Tibial artery (tissue), 4 donors: ENCODE results near the gene PROX2.

Source experiments
- DNase-seq, 2 donors: peaks; one replicate each; pipeline ENCODE4 v3.0.0-alpha.2; 2019
- H3K27ac ChIP-seq, 2 donors: fragments of 200-600 bp; sonication (generic) in 1 of 2; 1 replicate in 1 of 2; 2 replicates in 1 of 2; pipeline ENCODE4 v1.5.1; 2018 to 2019; ENCODE audit warnings: mild to moderate bottlenecking in 1 of 2
- H3K27me3 ChIP-seq, 2 donors: fragments of 200-600 bp; sonication (generic) in 1 of 2; one replicate each; pipeline versions ENCODE4 v1.5.1 to v1.6.0; 2016 to 2019
- H3K36me3 ChIP-seq, 3 donors: fragments of 200-600 bp; sonication (generic) in 2 of 3; one replicate each; pipeline ENCODE4 v1.5.1; 2016 to 2019; ENCODE audit warnings: mild to moderate bottlenecking in 2 of 3
- H3K4me1 ChIP-seq, 4 donors: fragments of 200-600 bp; sonication (generic) in 2 of 4; 1 replicate in 3 of 4; 2 replicates in 1 of 4; pipeline ENCODE4 v1.5.1; 2016 to 2019
- H3K4me3 ChIP-seq, 2 donors: fragments of 200-600 bp; sonication (generic) in 1 of 2; 1 replicate in 1 of 2; 2 replicates in 1 of 2; pipeline ENCODE4 v1.5.1; 2018 to 2019; ENCODE audit warnings: mild to moderate bottlenecking in 2 of 2
- H3K9me3 ChIP-seq, 3 donors: fragments of 200-600 bp; sonication (generic) in 1 of 3; one replicate each; pipeline ENCODE4 v1.5.1; 2016 to 2019
- CTCF ChIP-seq, 2 experiments: fragments of 200-600 bp in 1 of 2; fragments of 450-650 bp in 1 of 2; IDR thresholded peaks; one replicate each; pipeline ENCODE4 v1.5.1; 2017 to 2019; ENCODE audit warnings: antibody characterized with exemption in 2 of 2, mild to moderate bottlenecking in 1 of 2, moderate library complexity in 1 of 2
- intact Hi-C: fragments of 100-400 bp; cut with DNase I; formaldehyde crosslinking; loops from one replicate; pipeline ENCODE4 v1.15.0; 2023; ENCODE audit warnings: low total_unique reads

Gene PROX2

GRCh38 chr14:74917178-74917543 lies 41.2 kb upstream of the PROX2 start:
- no peak for TF ChIP-seq CTCF (IDR thresholded peaks at IDR 0.05)
- Histone ChIP-seq H3K9me3 (no peaks in the 10 kb centered on the region), H3K4me1 (peaks cover 0 to 26% (median 20%) of the 10 kb centered on the region in 4 donors), H3K4me3 (no peak overlapping the region), H3K27me3 (no peaks in the 10 kb centered on the region), H3K27ac (peak overlapping the region; percentile 57 to 58), H3K36me3 (peaks cover 0 to 8% (median 7%) of the 10 kb centered on the region in 3 donors)
- DNase-seq = peak in 1 of 2 donors; percentile 48
- intact Hi-C loops = loop anchor here (2.0 kb wide), 1 partner anchor 172 kb away; no protein-coding TSS in a partner anchor

- Histone ChIP-seq H3K4me3 (no peak overlapping the region), H3K27ac (peak overlapping the region in 1 of 2 donors; percentile 58), H3K4me1 (peaks cover 0 to 27% (median 20%) of the 10 kb centered on the region in 4 donors)
Measured at GRCh38 chr14:74915826-74916225, 39.9 kb upstream of the PROX2 start.

GRCh38 chr14:74915426-74915825 lies 39.5 kb upstream of the PROX2 start:
- Histone ChIP-seq H3K27ac (no peak overlapping the region), H3K4me3 (no peak overlapping the region), H3K27me3 (no peaks in the 10 kb centered on the region), H3K36me3 (peaks cover 0 to 8% (median 7%) of the 10 kb centered on the region in 3 donors), H3K9me3 (no peaks in the 10 kb centered on the region), H3K4me1 (peaks cover 0 to 31% (median 20%) of the 10 kb centered on the region in 4 donors)
- intact Hi-C loops = no loop called here
- TF ChIP-seq CTCF (IDR thresholded peaks at IDR 0.05) = no peak
- peak in 1 of 2 donors; percentile 29 for DNase-seq

More at GRCh38 chr14:74915826-74916225, 39.9 kb upstream of the PROX2 start:
- intact Hi-C loops = loop anchor here (2.0 kb wide), 1 partner anchor 173 kb away; no protein-coding TSS in a partner anchor
- Histone ChIP-seq H3K36me3 (peaks cover 0 to 8% (median 7%) of the 10 kb centered on the region in 3 donors), H3K27me3 (no peaks in the 10 kb centered on the region), H3K9me3 (no peaks in the 10 kb centered on the region)
- no peak for DNase-seq
- no peak for TF ChIP-seq CTCF (IDR thresholded peaks at IDR 0.05)

- Histone ChIP-seq H3K36me3 (peaks cover 0 to 2% (median 1%) of the 10 kb centered on the region in 3 donors), H3K9me3 (no peaks in the 10 kb centered on the region), H3K4me3 (no peak overlapping the region), H3K27me3 (no peaks in the 10 kb centered on the region), H3K27ac (peak overlapping the region; percentile 28 to 49), H3K4me1 (peaks cover 0 to 36% (median 20%) of the 10 kb centered on the region in 4 donors)
- peak; percentile 86 to 88 for DNase-seq
- intact Hi-C loops = no loop called here
- peak; percentile 80 to 82 for TF ChIP-seq CTCF (IDR thresholded peaks at IDR 0.05)
Measured at GRCh38 chr14:74913986-74914573, 38.1 kb upstream of the PROX2 start.

GRCh38 chr14:74913393-74913910 lies 37.5 kb upstream of the PROX2 start:
- intact Hi-C loops = no loop called here
- H3K4me3 ChIP-seq = no peak overlapping the region
- H3K9me3 ChIP-seq = no peaks in the 10 kb centered on the region
- DNase-seq = no peak
- no peak for TF ChIP-seq CTCF (IDR thresholded peaks at IDR 0.05)
- no peaks in the 10 kb centered on the region for H3K27me3 ChIP-seq
- H3K4me1 ChIP-seq = peaks cover 0 to 34% (median 18%) of the 10 kb centered on the region in 4 donors
- H3K36me3 ChIP-seq = no peaks in the 10 kb centered on the region
- no peak overlapping the region for H3K27ac ChIP-seq
